Lower leg skin (tissue), 3 donors: ENCODE results near the gene GPR84.

Experiments used
- POLR2A ChIP-seq, 2 donors: fragments of 450-650 bp; IDR thresholded peaks; one replicate each; pipeline ENCODE4 v1.6.1; 2016 to 2017; ENCODE audit warnings: antibody characterized with exemption in 2 of 2, mild to moderate bottlenecking in 1 of 2, moderate library complexity in 1 of 2
- TF ChIP-seq, protein P1 (sequence below), 3 donors: fragments of 450-650 bp; IDR thresholded peaks; one replicate each; pipeline ENCODE4 v1.5.1; 2016; ENCODE audit warnings: antibody characterized with exemption in 3 of 3, mild to moderate bottlenecking in 3 of 3, moderate library complexity in 2 of 3

- no peak for TF ChIP-seq POLR2A (IDR thresholded peaks at IDR 0.05)
- TF ChIP-seq, protein P1, sequence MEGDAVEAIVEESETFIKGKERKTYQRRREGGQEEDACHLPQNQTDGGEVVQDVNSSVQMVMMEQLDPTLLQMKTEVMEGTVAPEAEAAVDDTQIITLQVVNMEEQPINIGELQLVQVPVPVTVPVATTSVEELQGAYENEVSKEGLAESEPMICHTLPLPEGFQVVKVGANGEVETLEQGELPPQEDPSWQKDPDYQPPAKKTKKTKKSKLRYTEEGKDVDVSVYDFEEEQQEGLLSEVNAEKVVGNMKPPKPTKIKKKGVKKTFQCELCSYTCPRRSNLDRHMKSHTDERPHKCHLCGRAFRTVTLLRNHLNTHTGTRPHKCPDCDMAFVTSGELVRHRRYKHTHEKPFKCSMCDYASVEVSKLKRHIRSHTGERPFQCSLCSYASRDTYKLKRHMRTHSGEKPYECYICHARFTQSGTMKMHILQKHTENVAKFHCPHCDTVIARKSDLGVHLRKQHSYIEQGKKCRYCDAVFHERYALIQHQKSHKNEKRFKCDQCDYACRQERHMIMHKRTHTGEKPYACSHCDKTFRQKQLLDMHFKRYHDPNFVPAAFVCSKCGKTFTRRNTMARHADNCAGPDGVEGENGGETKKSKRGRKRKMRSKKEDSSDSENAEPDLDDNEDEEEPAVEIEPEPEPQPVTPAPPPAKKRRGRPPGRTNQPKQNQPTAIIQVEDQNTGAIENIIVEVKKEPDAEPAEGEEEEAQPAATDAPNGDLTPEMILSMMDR (IDR thresholded peaks at IDR 0.05): no peak
Observed at GRCh38 chr12:54377007-54377406, 12.7 kb upstream of the GPR84 start.
